SU-DHL-6 (cell line): ENCODE data around the gene POLH.

ENCODE experiments used
- CTCF ChIP-seq: fragments of 200-600 bp; sonication (generic); IDR thresholded peaks from one replicate; pipeline ENCODE4 v1.5.1; 2017; ENCODE audit warnings: antibody characterized with exemption, mild to moderate bottlenecking, low read length, moderate library complexity; ENCODE audit not compliant: insufficient read depth, poor library complexity, severe bottlenecking
- EZH2phosphoT487 ChIP-seq: fragments of 200-600 bp; sonication (generic), shearing (Covaris generic); conservative IDR thresholded peaks from 2 replicates; pipeline ENCODE4 v1.6.1; 2018; ENCODE audit warnings: mild to moderate bottlenecking, antibody characterized with exemption, low read length, moderate library complexity, mixed read lengths

GRCh38 chr6:43582911-43583310 lies 6.9 kb downstream of the POLH start:
- no peak for TF ChIP-seq CTCF
- no peak for TF ChIP-seq EZH2phosphoT487
